Measurements from ENCODE around the gene ZNF791. TPM values are rescaled to one million over a fixed set of nuclear protein-coding genes. Genes with fewer than 3 reads are reported as not detected.

ZNF791 gene
- total and polyA plus RNA-seq, 4 donors, result 3.1 to 10.3 (median 7.0) TPM

- H3K27ac ChIP-seq (ENCODE audit: low read depth in 1 of 2, low read length in 2 of 2), result no peak overlapping the region
- no peak for DNase-seq (ENCODE audit: low spot score)
- H3K27me3 ChIP-seq (ENCODE audit: control insufficient read depth in 4 of 4, insufficient read depth in 4 of 4, low read length in 3 of 4), result no peaks in the 10 kb centered on the region
- H3K4me1 ChIP-seq (ENCODE audit: control insufficient read depth in 4 of 4, insufficient read depth in 4 of 4, low read length in 3 of 4), result peaks cover 0 to 4% (median 1%) of the 10 kb centered on the region in 4 donors
- 87% methylated on average over 13 of the region's 13 CpGs for WGBS
- H3K4me3 ChIP-seq (ENCODE audit: low read depth in 1 of 3, low read length in 3 of 3), result no peak overlapping the region
- H3K9ac ChIP-seq (ENCODE audit: low read depth in 1 of 2, low read length in 2 of 2), result no peak overlapping the region
- TF ChIP-seq GABPA (IDR thresholded peaks at IDR 0.05 in 1 of 2, conservative IDR thresholded peaks at IDR 0.05 in 1 of 2), result no peak
- H3K36me3 ChIP-seq (ENCODE audit: control insufficient read depth in 4 of 4, insufficient read depth in 3 of 4, low read depth in 1 of 4, low read length in 3 of 4), result peaks cover 0 to 3% (median under 1%) of the 10 kb centered on the region in 4 donors
- H3K9me3 ChIP-seq (ENCODE audit: control insufficient read depth in 4 of 4, low read length in 3 of 4), result no peaks in the 10 kb centered on the region
Measured at GRCh38 chr19:12636631-12637030, 25.9 kb downstream of the ZNF791 start.

- Histone ChIP-seq H3K4me3 (ENCODE audit: low read depth in 1 of 3, low read length in 3 of 3) (no peak overlapping the region), H3K4me1 (ENCODE audit: control insufficient read depth in 4 of 4, insufficient read depth in 4 of 4, low read length in 3 of 4) (peaks cover 0 to 4% (median 1%) of the 10 kb centered on the region in 4 donors), H3K9me3 (ENCODE audit: control insufficient read depth in 4 of 4, low read length in 3 of 4) (no peaks in the 10 kb centered on the region), H3K9ac (ENCODE audit: low read depth in 1 of 2, low read length in 2 of 2) (no peak overlapping the region), H3K27ac (ENCODE audit: low read depth in 1 of 2, low read length in 2 of 2) (no peak overlapping the region), H3K36me3 (ENCODE audit: control insufficient read depth in 4 of 4, insufficient read depth in 3 of 4, low read depth in 1 of 4, low read length in 3 of 4) (no peaks in the 10 kb centered on the region), H3K27me3 (ENCODE audit: control insufficient read depth in 4 of 4, insufficient read depth in 4 of 4, low read length in 3 of 4) (no peaks in the 10 kb centered on the region)
- WGBS, result 93% methylated on average over 22 of the region's 22 CpGs
- TF ChIP-seq, protein P1, sequence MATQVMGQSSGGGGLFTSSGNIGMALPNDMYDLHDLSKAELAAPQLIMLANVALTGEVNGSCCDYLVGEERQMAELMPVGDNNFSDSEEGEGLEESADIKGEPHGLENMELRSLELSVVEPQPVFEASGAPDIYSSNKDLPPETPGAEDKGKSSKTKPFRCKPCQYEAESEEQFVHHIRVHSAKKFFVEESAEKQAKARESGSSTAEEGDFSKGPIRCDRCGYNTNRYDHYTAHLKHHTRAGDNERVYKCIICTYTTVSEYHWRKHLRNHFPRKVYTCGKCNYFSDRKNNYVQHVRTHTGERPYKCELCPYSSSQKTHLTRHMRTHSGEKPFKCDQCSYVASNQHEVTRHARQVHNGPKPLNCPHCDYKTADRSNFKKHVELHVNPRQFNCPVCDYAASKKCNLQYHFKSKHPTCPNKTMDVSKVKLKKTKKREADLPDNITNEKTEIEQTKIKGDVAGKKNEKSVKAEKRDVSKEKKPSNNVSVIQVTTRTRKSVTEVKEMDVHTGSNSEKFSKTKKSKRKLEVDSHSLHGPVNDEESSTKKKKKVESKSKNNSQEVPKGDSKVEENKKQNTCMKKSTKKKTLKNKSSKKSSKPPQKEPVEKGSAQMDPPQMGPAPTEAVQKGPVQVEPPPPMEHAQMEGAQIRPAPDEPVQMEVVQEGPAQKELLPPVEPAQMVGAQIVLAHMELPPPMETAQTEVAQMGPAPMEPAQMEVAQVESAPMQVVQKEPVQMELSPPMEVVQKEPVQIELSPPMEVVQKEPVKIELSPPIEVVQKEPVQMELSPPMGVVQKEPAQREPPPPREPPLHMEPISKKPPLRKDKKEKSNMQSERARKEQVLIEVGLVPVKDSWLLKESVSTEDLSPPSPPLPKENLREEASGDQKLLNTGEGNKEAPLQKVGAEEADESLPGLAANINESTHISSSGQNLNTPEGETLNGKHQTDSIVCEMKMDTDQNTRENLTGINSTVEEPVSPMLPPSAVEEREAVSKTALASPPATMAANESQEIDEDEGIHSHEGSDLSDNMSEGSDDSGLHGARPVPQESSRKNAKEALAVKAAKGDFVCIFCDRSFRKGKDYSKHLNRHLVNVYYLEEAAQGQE (IDR thresholded peaks at IDR 0.05), result no peak
- TF ChIP-seq SP1 (IDR thresholded peaks at IDR 0.05) (no peak), FOXA2 (IDR thresholded peaks at IDR 0.05) (no peak), HNF4G (IDR thresholded peaks at IDR 0.05) (no peak), RAD21 (IDR thresholded peaks at IDR 0.05) (no peak), EGR1 (IDR thresholded peaks at IDR 0.05; ENCODE audit: low read depth in 2 of 2) (no peak)
- DNase-seq (ENCODE audit: low spot score), result no peak
Measured at GRCh38 chr19:12638611-12639182, 28.0 kb downstream of the ZNF791 start.

- no peak overlapping the region for H3K27ac ChIP-seq (ENCODE audit: low read depth in 1 of 2, low read length in 2 of 2)
- no peaks in the 10 kb centered on the region for H3K27me3 ChIP-seq (ENCODE audit: control insufficient read depth in 4 of 4, insufficient read depth in 4 of 4, low read length in 3 of 4)
- DNase-seq (ENCODE audit: low spot score), result peak; percentile 83
- H3K4me3 ChIP-seq (ENCODE audit: low read depth in 1 of 3, low read length in 3 of 3), result peak overlapping the region in 1 of 3 donors; percentile 24
- no peaks in the 10 kb centered on the region for H3K9me3 ChIP-seq (ENCODE audit: control insufficient read depth in 4 of 4, low read length in 3 of 4)
- WGBS, result 16% methylated on average over 39 of the region's 39 CpGs
- no peak overlapping the region for H3K9ac ChIP-seq (ENCODE audit: low read depth in 1 of 2, low read length in 2 of 2)
- H3K36me3 ChIP-seq (ENCODE audit: control insufficient read depth in 4 of 4, insufficient read depth in 3 of 4, low read depth in 1 of 4, low read length in 3 of 4), result no peaks in the 10 kb centered on the region
- H3K4me1 ChIP-seq (ENCODE audit: control insufficient read depth in 4 of 4, insufficient read depth in 4 of 4, low read length in 3 of 4), result peaks cover 0 to 3% (median 1%) of the 10 kb centered on the region in 4 donors
- TF ChIP-seq ATF3 (IDR thresholded peaks at IDR 0.05) (no peak), NR2F2 (IDR thresholded peaks at IDR 0.05) (no peak), HNF4A (conservative IDR thresholded peaks at IDR 0.05) (no peak), RAD21 (IDR thresholded peaks at IDR 0.05) (peak; percentile 47 to 76), HNF4G (IDR thresholded peaks at IDR 0.05) (no peak)
- TF ChIP-seq, protein P2, sequence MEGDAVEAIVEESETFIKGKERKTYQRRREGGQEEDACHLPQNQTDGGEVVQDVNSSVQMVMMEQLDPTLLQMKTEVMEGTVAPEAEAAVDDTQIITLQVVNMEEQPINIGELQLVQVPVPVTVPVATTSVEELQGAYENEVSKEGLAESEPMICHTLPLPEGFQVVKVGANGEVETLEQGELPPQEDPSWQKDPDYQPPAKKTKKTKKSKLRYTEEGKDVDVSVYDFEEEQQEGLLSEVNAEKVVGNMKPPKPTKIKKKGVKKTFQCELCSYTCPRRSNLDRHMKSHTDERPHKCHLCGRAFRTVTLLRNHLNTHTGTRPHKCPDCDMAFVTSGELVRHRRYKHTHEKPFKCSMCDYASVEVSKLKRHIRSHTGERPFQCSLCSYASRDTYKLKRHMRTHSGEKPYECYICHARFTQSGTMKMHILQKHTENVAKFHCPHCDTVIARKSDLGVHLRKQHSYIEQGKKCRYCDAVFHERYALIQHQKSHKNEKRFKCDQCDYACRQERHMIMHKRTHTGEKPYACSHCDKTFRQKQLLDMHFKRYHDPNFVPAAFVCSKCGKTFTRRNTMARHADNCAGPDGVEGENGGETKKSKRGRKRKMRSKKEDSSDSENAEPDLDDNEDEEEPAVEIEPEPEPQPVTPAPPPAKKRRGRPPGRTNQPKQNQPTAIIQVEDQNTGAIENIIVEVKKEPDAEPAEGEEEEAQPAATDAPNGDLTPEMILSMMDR (IDR thresholded peaks at IDR 0.05; ENCODE audit: low read depth, low read length, missing input control), result peak; percentile 62
Measured at GRCh38 chr19:12639901-12640613, 29.3 kb downstream of the ZNF791 start.
